GM19324 (cell line): ENCODE data around the gene TXNRD2.

ENCODE experiments used
- ATAC-seq: cut with Tn5 transposase; IDR thresholded peaks from one replicate; pipeline ENCODE4 v1.9.1; 2021; ENCODE audit warnings: mild to moderate bottlenecking, moderate library complexity; ENCODE audit not compliant: unreplicated experiment, low FRiP score

TXNRD2 gene

GRCh38 chr22:19980766-19981165 is 39.1 kb upstream of the TXNRD2 start:
- ATAC-seq = no peak

GRCh38 chr22:19979712-19980493 is 38.3 kb upstream of the TXNRD2 start:
- no peak for ATAC-seq

GRCh38 chr22:19978748-19979147 is 37.1 kb upstream of the TXNRD2 start:
- no peak for ATAC-seq

GRCh38 chr22:19977296-19978243 is 36.0 kb upstream of the TXNRD2 start:
- no peak for ATAC-seq

GRCh38 chr22:19976671-19977070 is 35.1 kb upstream of the TXNRD2 start:
- ATAC-seq = no peak

- no peak for ATAC-seq
These were observed 34.1 kb upstream of the TXNRD2 start for GRCh38 chr22:19975707-19976035.

GRCh38 chr22:19974935-19975706 is 33.5 kb upstream of the TXNRD2 start:
- no peak for ATAC-seq

GRCh38 chr22:19974268-19974861 is 32.7 kb upstream of the TXNRD2 start:
- ATAC-seq = no peak

GRCh38 chr22:19973551-19974267 is 32.1 kb upstream of the TXNRD2 start:
- ATAC-seq = no peak

GRCh38 chr22:19972652-19973550 is 31.3 kb upstream of the TXNRD2 start:
- no peak for ATAC-seq

- no peak for ATAC-seq
These were observed 30.6 kb upstream of the TXNRD2 start for GRCh38 chr22:19972251-19972650.

GRCh38 chr22:19971276-19972124 is 29.9 kb upstream of the TXNRD2 start:
- no peak for ATAC-seq

GRCh38 chr22:19970479-19971275 is 29.1 kb upstream of the TXNRD2 start:
- no peak for ATAC-seq

- ATAC-seq = no peak
These were observed 28.4 kb upstream of the TXNRD2 start for GRCh38 chr22:19970031-19970478.

GRCh38 chr22:19969141-19969928 is 27.7 kb upstream of the TXNRD2 start:
- no peak for ATAC-seq

GRCh38 chr22:19968450-19968891 is 26.9 kb upstream of the TXNRD2 start:
- no peak for ATAC-seq
